Body of pancreas (tissue), 4 donors: Measurements from ENCODE around the gene SRPX2.

Experiments used
- CTCF ChIP-seq, 7 experiments: fragments of 450-650 bp in 4 of 7; fragments of 200-600 bp in 3 of 7; sonication (generic) in 3 of 7; IDR thresholded peaks; one replicate each; pipeline ENCODE4 v1.5.1; 2016 to 2019; ENCODE audit warnings: antibody characterized with exemption in 7 of 7
- POLR2A ChIP-seq, 3 donors: fragments of 450-650 bp; IDR thresholded peaks; one replicate each; pipeline ENCODE4 v1.6.1; 2016; ENCODE audit warnings: antibody characterized with exemption in 3 of 3, mild to moderate bottlenecking in 2 of 3

GRCh38 chrX:100672966-100673365 lies 29.0 kb downstream of the SRPX2 start:
- TF ChIP-seq CTCF (IDR thresholded peaks at IDR 0.05) (no peak), POLR2A (IDR thresholded peaks at IDR 0.05) (no peak)
